Fibroblast of lung (primary cell): ENCODE results near the gene TC2N. TPM values are rescaled to one million over a fixed set of nuclear protein-coding genes. Genes with fewer than 3 reads are reported as not detected.

Experiments used
- DNase-seq, 2 donors: peaks; one replicate each; pipeline versions ENCODE4 v3.0.0 to v3.0.0-alpha.2; 2010; ENCODE audit warnings: low read depth in 2 of 2
- H2AFZ ChIP-seq: 2 replicates; pipeline ENCODE4 v1.5.1; 2012; ENCODE audit warnings: low read length, control low read depth, inconsistent platforms
- H3K27ac ChIP-seq: 2 replicates; pipeline ENCODE4 v1.5.1; 2011; ENCODE audit warnings: low read length, control low read depth; ENCODE audit not compliant: insufficient read depth
- H3K27me3 ChIP-seq: 2 replicates; pipeline ENCODE4 v1.5.1; 2011; ENCODE audit warnings: mild to moderate bottlenecking, low read length; ENCODE audit not compliant: control insufficient read depth, insufficient read depth
- H3K36me3 ChIP-seq: 2 replicates; pipeline ENCODE4 v1.5.1; 2011; ENCODE audit warnings: low read length; ENCODE audit not compliant: control insufficient read depth, insufficient read depth
- H3K4me1 ChIP-seq: 2 replicates; pipeline ENCODE4 v1.5.1; 2011; ENCODE audit warnings: low read length; ENCODE audit not compliant: control insufficient read depth, insufficient read depth; ENCODE audit errors: extremely low read depth
- H3K4me2 ChIP-seq: 2 replicates; pipeline ENCODE4 v1.5.1; 2011; ENCODE audit warnings: low read length, control low read depth; ENCODE audit not compliant: insufficient read depth; ENCODE audit errors: extremely low read depth
- H3K4me3 ChIP-seq, 4 experiments: fragments of 200-600 bp in 1 of 4; sonication (generic) in 1 of 4; replicated peaks in 1 of 4; 2 replicates each; pipeline ENCODE4 v1.5.1; 2011 to 2016; ENCODE audit warnings: low read length in 4 of 4, low read depth in 3 of 4, mild to moderate bottlenecking in 3 of 4, control low read depth in 2 of 4, inconsistent platforms in 1 of 4, mixed read lengths in 1 of 4; ENCODE audit not compliant: insufficient read depth in 1 of 4; ENCODE audit errors: control extremely low read depth in 1 of 4
- H3K79me2 ChIP-seq: 2 replicates; pipeline ENCODE4 v1.5.1; 2012; ENCODE audit warnings: mild to moderate bottlenecking, low read length, inconsistent platforms; ENCODE audit not compliant: control insufficient read depth, insufficient read depth
- H3K9ac ChIP-seq: 2 replicates; pipeline ENCODE4 v1.5.1; 2011; ENCODE audit warnings: mild to moderate bottlenecking, low read length, control low read depth; ENCODE audit not compliant: insufficient read depth
- H3K9me3 ChIP-seq: 2 replicates; pipeline ENCODE4 v1.5.1; 2012; ENCODE audit warnings: low read depth, low read length; ENCODE audit not compliant: control insufficient read depth, insufficient read depth
- H4K20me1 ChIP-seq: 2 replicates; pipeline ENCODE4 v1.5.1; 2011; ENCODE audit warnings: low read length; ENCODE audit not compliant: control insufficient read depth, insufficient read depth; ENCODE audit errors: extremely low read depth
- CTCF ChIP-seq, 2 donors: IDR thresholded peaks in 1 of 2; conservative IDR thresholded peaks in 1 of 2; 1 replicate in 1 of 2; 2 replicates in 1 of 2; pipeline ENCODE4 v1.5.1; 2011 to 2012; ENCODE audit warnings: low read length in 2 of 2, control low read depth in 1 of 2, inconsistent platforms in 1 of 2, low read depth in 1 of 2, mild to moderate bottlenecking in 1 of 2
- EZH2 ChIP-seq: IDR thresholded peaks from 2 replicates; pipeline ENCODE4 v1.5.1; 2012; ENCODE audit warnings: low read length, control low read depth, mild to moderate bottlenecking; ENCODE audit errors: missing control alignments
- polyA plus RNA-seq, 2 donors: library from polyadenylated mRNA; depleted of rRNA in 1 of 2; stranded (reverse) in 1 of 2; unstranded in 1 of 2; fragments of >200 nt; gene quantifications; 2 replicates each; pipeline ENCODE4 v1.2.1, GENCODE V29; 2011 to 2012; ENCODE audit warnings: missing spikeins in 1 of 2
- total RNA-seq: library from RNA; depleted of rRNA; stranded (reverse); fragments of >200 nt; gene quantifications from 2 replicates; pipeline ENCODE4 v1.2.1, GENCODE V29; 2014

TC2N gene
- total and polyA plus RNA-seq, 2 donors (not counting 1 experiment from before 2014, with no cell fraction given) = 0.19 to 0.83 TPM

GRCh38 chr14:91910196-91910595, 42.9 kb upstream of the TC2N start:
- H3K36me3 ChIP-seq = no peaks in the 10 kb centered on the region
- H4K20me1 ChIP-seq = no peaks in the 10 kb centered on the region
- H3K9ac ChIP-seq = no peak overlapping the region
- TF ChIP-seq CTCF (conservative IDR thresholded peaks at IDR 0.05 in 1 of 2, IDR thresholded peaks at IDR 0.05 in 1 of 2; ENCODE audit: low read depth in 1 of 2, low read length in 2 of 2) = no peak
- TF ChIP-seq EZH2 = no peak
- no peak overlapping the region for H3K4me3 ChIP-seq
- H3K9me3 ChIP-seq = no peaks in the 10 kb centered on the region
- DNase-seq = no peak
- H3K4me1 ChIP-seq = no peaks in the 10 kb centered on the region
- no peak overlapping the region for H2AFZ ChIP-seq
- H3K27me3 ChIP-seq = no peaks in the 10 kb centered on the region
- H3K79me2 ChIP-seq = no peaks in the 10 kb centered on the region
- no peak overlapping the region for H3K4me2 ChIP-seq
- no peak overlapping the region for H3K27ac ChIP-seq

- H3K27ac ChIP-seq = no peak overlapping the region
- H4K20me1 ChIP-seq = no peaks in the 10 kb centered on the region
- H3K4me1 ChIP-seq = no peaks in the 10 kb centered on the region
- no peak overlapping the region for H3K4me2 ChIP-seq
- H3K27me3 ChIP-seq = no peaks in the 10 kb centered on the region
- H3K4me3 ChIP-seq = no peak overlapping the region
- H3K9ac ChIP-seq = no peak overlapping the region
- H3K9me3 ChIP-seq = no peaks in the 10 kb centered on the region
- H2AFZ ChIP-seq = no peak overlapping the region
- H3K79me2 ChIP-seq = no peaks in the 10 kb centered on the region
- no peak for TF ChIP-seq EZH2
- no peak for TF ChIP-seq CTCF (conservative IDR thresholded peaks at IDR 0.05 in 1 of 2, IDR thresholded peaks at IDR 0.05 in 1 of 2; ENCODE audit: low read depth in 1 of 2, low read length in 2 of 2)
- H3K36me3 ChIP-seq = no peaks in the 10 kb centered on the region
- no peak for DNase-seq
These were observed 39.0 kb upstream of the TC2N start for GRCh38 chr14:91906374-91906773.

GRCh38 chr14:91904956-91905645, 37.8 kb upstream of the TC2N start:
- Histone ChIP-seq H3K79me2 (no peaks in the 10 kb centered on the region), H3K9me3 (no peaks in the 10 kb centered on the region), H3K27me3 (no peaks in the 10 kb centered on the region), H3K4me3 (no peak overlapping the region), H3K9ac (no peak overlapping the region), H4K20me1 (no peaks in the 10 kb centered on the region), H2AFZ (no peak overlapping the region), H3K27ac (no peak overlapping the region), H3K4me2 (no peak overlapping the region), H3K36me3 (no peaks in the 10 kb centered on the region), H3K4me1 (no peaks in the 10 kb centered on the region)
- no peak for TF ChIP-seq CTCF (conservative IDR thresholded peaks at IDR 0.05 in 1 of 2, IDR thresholded peaks at IDR 0.05 in 1 of 2; ENCODE audit: low read depth in 1 of 2, low read length in 2 of 2)
- TF ChIP-seq EZH2 = no peak
- DNase-seq = no peak
